MCF 10A (cell line): ENCODE measurements around the gene MDM1. TPM values are rescaled to one million over a fixed set of nuclear protein-coding genes. Genes with fewer than 3 reads are reported as not detected.

ENCODE experiments used
- BruUV-seq: library from RNA; stranded (reverse); fragments of 400-500 nt; replicated peaks from 2 replicates; lab custom pipeline; 2021; lab: Mats Ljungman, UMichigan
- CTCF ChIA-PET: fragments of 300-600 bp; sonication (Branson Sonifier 250); formaldehyde crosslinking; extraction: SDS; loops from one replicate; lab custom pipeline; 2021; ENCODE audit warnings: antibody characterized with exemption, inconsistent platforms; lab: Yijun Ruan, JAX
- POLR2A ChIA-PET: fragments of 300-600, 350-650 bp; sonication (Branson Sonifier 250); formaldehyde crosslinking; extraction: SDS; loops from one replicate; lab custom pipeline; 2020; ENCODE audit warnings: antibody characterized with exemption, inconsistent platforms; lab: Yijun Ruan, JAX
- DNase-seq: peaks from one replicate; pipeline ENCODE4 v3.0.0-alpha.2; 2018; ENCODE audit not compliant: unreplicated experiment
- H3K27ac Mint-ChIP-seq: one replicate; pipeline ENCODE4 v1.8.0; 2022; ENCODE audit warnings: mild to moderate bottlenecking, low read depth, mixed read lengths; ENCODE audit not compliant: unreplicated experiment
- H3K27me3 Mint-ChIP-seq: one replicate; pipeline ENCODE4 v1.8.0; 2022; ENCODE audit warnings: mixed read lengths; ENCODE audit not compliant: insufficient read depth, unreplicated experiment
- H3K36me3 Mint-ChIP-seq: one replicate; pipeline ENCODE4 v1.8.0; 2022; ENCODE audit warnings: mild to moderate bottlenecking, moderate library complexity, mixed read lengths; ENCODE audit not compliant: insufficient read depth, unreplicated experiment
- H3K4me1 Mint-ChIP-seq: one replicate; pipeline ENCODE4 v1.8.0; 2022; ENCODE audit warnings: mixed read lengths; ENCODE audit not compliant: insufficient read depth, unreplicated experiment
- H3K4me3 Mint-ChIP-seq: one replicate; pipeline ENCODE4 v1.8.0; 2022; ENCODE audit warnings: mild to moderate bottlenecking, moderate library complexity, mixed read lengths; ENCODE audit not compliant: unreplicated experiment
- H3K9me3 Mint-ChIP-seq: one replicate; pipeline ENCODE4 v1.8.0; 2022; ENCODE audit warnings: mixed read lengths; ENCODE audit not compliant: unreplicated experiment
- intact Hi-C: fragments of 100-400 bp; cut with micrococcal nuclease; formaldehyde crosslinking; loops from 2 replicates; pipeline ENCODE4 v1.14.1; 2022
- total RNA-seq: library from RNA; stranded (reverse); gene quantifications from 2 replicates; pipeline ENCODE4 v1.2.3, GENCODE V29; 2022
- TF ChIP-seq, protein P1 (sequence below): fragments of 200-600 bp; IDR thresholded peaks from one replicate; pipeline ENCODE4 v1.8.0; 2022; ENCODE audit warnings: antibody characterized with exemption, mild to moderate bottlenecking; ENCODE audit not compliant: unreplicated experiment

The MDM1 gene
- total RNA-seq, 1 experiment from 2014 or later: 11.8 TPM

DNA sequence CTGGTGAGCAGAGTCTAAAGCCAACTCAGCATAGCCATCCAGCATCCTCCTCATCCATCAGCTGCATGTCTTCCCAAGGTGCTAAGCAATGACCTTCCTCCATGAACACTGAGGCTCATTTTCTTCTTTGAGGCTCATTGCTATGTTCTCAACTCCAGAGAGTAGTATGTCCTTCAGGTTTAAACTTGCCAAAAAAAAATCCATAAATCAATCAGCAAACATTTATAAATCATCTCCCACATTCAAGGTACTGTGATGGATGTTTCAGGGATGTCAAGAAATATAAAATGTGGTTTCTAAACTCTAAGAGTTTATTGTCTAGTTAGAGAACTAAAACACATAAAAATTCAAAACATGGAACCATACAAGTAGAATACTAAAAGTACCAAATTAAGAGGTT is 29.8 kb upstream of the MDM1 start:
- intact Hi-C loops: no loop called here
- no TSS peak for BruUV-seq
- H3K9me3 Mint-ChIP-seq: no peaks in the 10 kb centered on the region
- H3K36me3 Mint-ChIP-seq: peaks cover 6% of the 10 kb centered on the region
- H3K4me1 Mint-ChIP-seq: peaks cover 29% of the 10 kb centered on the region
- POLR2A ChIA-PET: interaction anchor here (1.3 kb wide), 1 partner anchor 15 kb away, joined by 4 read pairs; no protein-coding TSS in a partner anchor
- no peak for DNase-seq
- no peak overlapping the region for H3K27ac Mint-ChIP-seq
- TF ChIP-seq, protein P1, sequence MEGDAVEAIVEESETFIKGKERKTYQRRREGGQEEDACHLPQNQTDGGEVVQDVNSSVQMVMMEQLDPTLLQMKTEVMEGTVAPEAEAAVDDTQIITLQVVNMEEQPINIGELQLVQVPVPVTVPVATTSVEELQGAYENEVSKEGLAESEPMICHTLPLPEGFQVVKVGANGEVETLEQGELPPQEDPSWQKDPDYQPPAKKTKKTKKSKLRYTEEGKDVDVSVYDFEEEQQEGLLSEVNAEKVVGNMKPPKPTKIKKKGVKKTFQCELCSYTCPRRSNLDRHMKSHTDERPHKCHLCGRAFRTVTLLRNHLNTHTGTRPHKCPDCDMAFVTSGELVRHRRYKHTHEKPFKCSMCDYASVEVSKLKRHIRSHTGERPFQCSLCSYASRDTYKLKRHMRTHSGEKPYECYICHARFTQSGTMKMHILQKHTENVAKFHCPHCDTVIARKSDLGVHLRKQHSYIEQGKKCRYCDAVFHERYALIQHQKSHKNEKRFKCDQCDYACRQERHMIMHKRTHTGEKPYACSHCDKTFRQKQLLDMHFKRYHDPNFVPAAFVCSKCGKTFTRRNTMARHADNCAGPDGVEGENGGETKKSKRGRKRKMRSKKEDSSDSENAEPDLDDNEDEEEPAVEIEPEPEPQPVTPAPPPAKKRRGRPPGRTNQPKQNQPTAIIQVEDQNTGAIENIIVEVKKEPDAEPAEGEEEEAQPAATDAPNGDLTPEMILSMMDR: no peak
- no peak overlapping the region for H3K4me3 Mint-ChIP-seq
- CTCF ChIA-PET: interaction anchor here (0.5 kb wide), 1 partner anchor 186 kb away, joined by 3 read pairs; no protein-coding TSS in a partner anchor
- no peaks in the 10 kb centered on the region for H3K27me3 Mint-ChIP-seq

DNA sequence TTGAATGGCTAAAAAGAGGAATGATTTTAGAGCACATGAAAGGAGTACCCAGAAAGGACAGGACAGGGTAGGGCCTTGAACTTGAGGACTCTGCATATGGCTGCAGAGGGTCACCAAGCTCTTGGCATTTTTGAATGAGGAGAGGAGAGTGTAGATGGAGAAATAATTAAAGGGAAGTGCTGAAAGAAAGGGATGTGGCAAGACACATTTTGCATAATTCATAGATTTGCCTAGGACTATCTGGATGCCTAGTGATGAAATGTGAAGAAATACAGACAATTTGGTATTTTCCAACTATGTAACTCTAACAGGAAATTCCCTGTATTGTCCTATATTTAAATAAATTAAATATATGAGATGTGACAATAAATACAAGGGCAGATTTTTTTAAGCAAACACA is 27.5 kb upstream of the MDM1 start:
- POLR2A ChIA-PET: interaction anchor here (0.6 to 2.2 kb wide), 6 partner anchors 28 to 440 kb away, joined by 3 to 12 read pairs (median 6); partner anchors contain the start of genes MDM1, RAP1B and SLC35E3
- no peak overlapping the region for H3K4me3 Mint-ChIP-seq
- H3K27me3 Mint-ChIP-seq: no peaks in the 10 kb centered on the region
- intact Hi-C loops: loop anchor here (1.0 to 2.0 kb wide), 2 partner anchors 327 to 387 kb away; partner anchors contain the start of genes NUP107 and SLC35E3
- H3K36me3 Mint-ChIP-seq: peaks cover under 1% of the 10 kb centered on the region
- CTCF ChIA-PET: interaction anchor here (0.6 to 2.8 kb wide), 22 partner anchors 9 to 368 kb away, joined by 3 to 10 read pairs (median 4); partner anchors contain the start of gene NUP107
- TF ChIP-seq, protein P1: no peak
- BruUV-seq: no TSS peak
- no peaks in the 10 kb centered on the region for H3K9me3 Mint-ChIP-seq
- H3K4me1 Mint-ChIP-seq: peaks cover 10% of the 10 kb centered on the region
- no peak for DNase-seq
- H3K27ac Mint-ChIP-seq: no peak overlapping the region

DNA sequence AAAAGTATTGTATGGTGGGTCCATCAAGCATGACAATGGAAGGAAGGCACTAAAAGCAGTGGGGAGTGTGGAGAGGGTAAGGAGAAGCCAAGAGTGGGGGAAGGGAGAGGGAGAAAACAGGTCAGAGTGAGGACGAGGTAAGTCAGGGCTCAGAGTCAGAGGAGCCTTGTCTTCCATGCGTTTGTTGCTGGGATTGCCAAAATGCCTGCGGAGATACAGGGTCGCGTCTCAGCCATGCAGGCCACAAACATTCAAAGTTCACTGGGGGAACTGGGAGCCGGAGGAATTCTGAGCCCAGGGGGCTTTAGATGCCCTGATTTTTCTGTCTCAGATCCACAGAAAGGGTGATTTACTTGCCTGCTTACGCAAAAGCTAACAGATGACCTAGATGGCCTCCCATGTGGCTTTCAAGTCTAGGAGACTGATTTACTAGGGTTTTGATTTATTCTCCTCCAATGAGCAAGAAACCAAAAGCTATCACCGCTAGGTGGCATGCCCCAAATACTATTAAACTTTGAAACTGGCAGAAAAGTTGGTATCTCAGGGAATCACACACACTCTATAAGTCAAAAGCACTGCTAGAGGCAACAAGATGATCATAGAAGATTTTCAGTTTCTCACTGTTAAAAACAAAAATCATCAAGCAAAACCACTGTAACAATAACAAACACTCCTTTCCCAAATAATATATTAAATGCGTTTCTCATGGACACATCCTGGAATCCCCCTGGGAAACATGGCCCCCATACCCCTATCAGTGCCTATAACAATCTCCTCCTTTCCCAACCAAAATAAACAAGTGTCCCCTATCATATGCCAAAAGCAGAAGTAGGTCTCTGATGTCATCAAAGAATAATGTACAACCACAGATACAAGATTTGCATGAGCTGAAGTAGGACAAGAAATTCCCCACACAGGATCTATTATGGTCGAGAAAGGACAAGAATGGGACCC is 26.6 kb upstream of the MDM1 start:
- POLR2A ChIA-PET: interaction anchor here (0.9 to 2.2 kb wide), 8 partner anchors 22 to 387 kb away, joined by 3 to 12 read pairs (median 6); partner anchors contain the start of genes MDM1, NUP107, RAP1B and SLC35E3
- H3K4me3 Mint-ChIP-seq: no peak overlapping the region

More for the DNA sequence above, 26.6 kb upstream of the MDM1 start:
- CTCF ChIA-PET: interaction anchor here (0.6 to 2.8 kb wide), 31 partner anchors 9 to 369 kb away, joined by 3 to 10 read pairs (median 4); partner anchors contain the start of gene NUP107
- Mint-ChIP-seq H3K9me3 (no peaks in the 10 kb centered on the region), H3K27ac (no peak overlapping the region), H3K27me3 (no peaks in the 10 kb centered on the region), H3K36me3 (no peaks in the 10 kb centered on the region), H3K4me1 (peaks cover 4% of the 10 kb centered on the region)
- TF ChIP-seq, protein P1: peak; percentile 56
- intact Hi-C loops: loop anchor here (1.0 to 2.0 kb wide), 2 partner anchors 327 to 388 kb away; partner anchors contain the start of genes NUP107 and SLC35E3
- BruUV-seq: no TSS peak
- DNase-seq: peak; percentile 76
